Transverse colon (tissue), 4 donors: ENCODE data around the gene ZNF683.

ENCODE experiments used
- POLR2AphosphoS5 ChIP-seq, 3 donors: sonication (generic); formaldehyde crosslinking; IDR thresholded peaks; one replicate each; pipeline ENCODE4 v1.6.1; 2016; ENCODE audit warnings: antibody characterized with exemption in 3 of 3
- TF ChIP-seq, protein P1 (sequence below), 5 experiments: fragments of 200-600 bp in 3 of 5; fragments of 450-650 bp in 2 of 5; sonication (generic) in 3 of 5; IDR thresholded peaks; 1 replicate in 2 of 5; 2 replicates in 3 of 5; pipeline ENCODE4 v1.5.1; 2016 to 2017; ENCODE audit warnings: antibody characterized with exemption in 5 of 5, inconsistent platforms in 3 of 5, mild to moderate bottlenecking in 2 of 5, moderate library complexity in 1 of 5

DNA sequence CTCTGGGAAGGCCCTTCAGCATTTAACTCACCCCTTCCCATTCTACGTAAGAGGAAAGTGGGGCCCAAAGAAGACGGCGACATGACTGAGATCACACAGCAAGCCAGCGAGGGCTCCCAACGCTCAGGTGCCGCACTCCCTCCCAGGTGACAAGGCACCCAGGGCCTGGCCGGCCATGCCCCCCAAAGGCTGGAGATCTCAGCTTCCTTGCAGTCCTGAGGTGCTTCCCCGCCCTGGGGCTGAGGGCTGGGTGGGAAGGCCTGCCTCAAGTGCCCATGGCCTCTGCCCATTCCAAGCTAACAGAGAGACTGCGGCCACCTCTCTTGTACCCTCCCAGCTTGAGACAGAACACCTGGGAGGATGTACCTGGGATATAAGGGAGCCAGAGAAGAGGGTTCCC lies 17.6 kb downstream of the ZNF683 start:
- TF ChIP-seq, protein P1, sequence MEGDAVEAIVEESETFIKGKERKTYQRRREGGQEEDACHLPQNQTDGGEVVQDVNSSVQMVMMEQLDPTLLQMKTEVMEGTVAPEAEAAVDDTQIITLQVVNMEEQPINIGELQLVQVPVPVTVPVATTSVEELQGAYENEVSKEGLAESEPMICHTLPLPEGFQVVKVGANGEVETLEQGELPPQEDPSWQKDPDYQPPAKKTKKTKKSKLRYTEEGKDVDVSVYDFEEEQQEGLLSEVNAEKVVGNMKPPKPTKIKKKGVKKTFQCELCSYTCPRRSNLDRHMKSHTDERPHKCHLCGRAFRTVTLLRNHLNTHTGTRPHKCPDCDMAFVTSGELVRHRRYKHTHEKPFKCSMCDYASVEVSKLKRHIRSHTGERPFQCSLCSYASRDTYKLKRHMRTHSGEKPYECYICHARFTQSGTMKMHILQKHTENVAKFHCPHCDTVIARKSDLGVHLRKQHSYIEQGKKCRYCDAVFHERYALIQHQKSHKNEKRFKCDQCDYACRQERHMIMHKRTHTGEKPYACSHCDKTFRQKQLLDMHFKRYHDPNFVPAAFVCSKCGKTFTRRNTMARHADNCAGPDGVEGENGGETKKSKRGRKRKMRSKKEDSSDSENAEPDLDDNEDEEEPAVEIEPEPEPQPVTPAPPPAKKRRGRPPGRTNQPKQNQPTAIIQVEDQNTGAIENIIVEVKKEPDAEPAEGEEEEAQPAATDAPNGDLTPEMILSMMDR (IDR thresholded peaks at IDR 0.05), result no peak
- no peak for TF ChIP-seq POLR2AphosphoS5 (IDR thresholded peaks at IDR 0.05)
